Measurements from ENCODE around the gene PRSS16.
"Not testable (repeated sequence)": the region's sequence is repeated elsewhere in the genome, so short reads cannot be mapped to it uniquely, and the experiment has no call there.

The PRSS16 gene

GRCh38 chr6:27248783-27249182 is 1.3 kb downstream of the PRSS16 start:
- DNase-seq (ENCODE audit: low read depth), result no peak

- no peak for DNase-seq (ENCODE audit: low read depth)
These were observed 3.0 kb downstream of the PRSS16 start for GRCh38 chr6:27250277-27251111.

GRCh38 chr6:27251112-27251605 is 3.7 kb downstream of the PRSS16 start:
- peak; percentile 23 for DNase-seq (ENCODE audit: low read depth)

- DNase-seq (ENCODE audit: low read depth), result peak; percentile 23
These were observed 4.2 kb downstream of the PRSS16 start for GRCh38 chr6:27251606-27252251.

GRCh38 chr6:27254566-27254965 is 7.1 kb downstream of the PRSS16 start:
- no peak for DNase-seq (ENCODE audit: low read depth)

- no peak for DNase-seq (ENCODE audit: low read depth)
These were observed 8.4 kb downstream of the PRSS16 start for GRCh38 chr6:27255866-27256265.

GRCh38 chr6:27260369-27260768 is 12.9 kb downstream of the PRSS16 start:
- DNase-seq (ENCODE audit: low read depth), result no peak

GRCh38 chr6:27260836-27261375 is 13.4 kb downstream of the PRSS16 start:
- no peak for DNase-seq (ENCODE audit: low read depth)

- DNase-seq (ENCODE audit: low read depth), result no peak
These were observed 16.4 kb downstream of the PRSS16 start for GRCh38 chr6:27263886-27264285.

- DNase-seq (ENCODE audit: low read depth), result not testable (repeated sequence)
These were observed 19.5 kb downstream of the PRSS16 start for GRCh38 chr6:27267003-27267402.

GRCh38 chr6:27267857-27268434 is 20.4 kb downstream of the PRSS16 start:
- DNase-seq (ENCODE audit: low read depth), result no peak

GRCh38 chr6:27268803-27269202 is 21.3 kb downstream of the PRSS16 start:
- no peak for DNase-seq (ENCODE audit: low read depth)

GRCh38 chr6:27273783-27274182 is 26.3 kb downstream of the PRSS16 start:
- DNase-seq (ENCODE audit: low read depth), result no peak

GRCh38 chr6:27275025-27275956 is 27.8 kb downstream of the PRSS16 start:
- no peak for DNase-seq (ENCODE audit: low read depth)

- no peak for DNase-seq (ENCODE audit: low read depth)
These were observed 32.1 kb downstream of the PRSS16 start for GRCh38 chr6:27279513-27280063.

- DNase-seq (ENCODE audit: low read depth), result no peak
These were observed 32.6 kb downstream of the PRSS16 start for GRCh38 chr6:27280064-27280539.

GRCh38 chr6:27280540-27281000 is 33.1 kb downstream of the PRSS16 start:
- no peak for DNase-seq (ENCODE audit: low read depth)

- DNase-seq (ENCODE audit: low read depth), result no peak
These were observed 33.6 kb downstream of the PRSS16 start for GRCh38 chr6:27281105-27281539.

- no peak for DNase-seq (ENCODE audit: low read depth)
These were observed 34.1 kb downstream of the PRSS16 start for GRCh38 chr6:27281569-27281968.

GRCh38 chr6:27283279-27283678 is 35.8 kb downstream of the PRSS16 start:
- DNase-seq (ENCODE audit: low read depth), result no peak

GRCh38 chr6:27286141-27286540 is 38.6 kb downstream of the PRSS16 start:
- no peak for DNase-seq (ENCODE audit: low read depth)
